ENCODE measurements around the gene SYNRG. TPM values are rescaled to one million over a fixed set of nuclear protein-coding genes. Genes with fewer than 3 reads are reported as not detected.

Gene SYNRG, protein sequence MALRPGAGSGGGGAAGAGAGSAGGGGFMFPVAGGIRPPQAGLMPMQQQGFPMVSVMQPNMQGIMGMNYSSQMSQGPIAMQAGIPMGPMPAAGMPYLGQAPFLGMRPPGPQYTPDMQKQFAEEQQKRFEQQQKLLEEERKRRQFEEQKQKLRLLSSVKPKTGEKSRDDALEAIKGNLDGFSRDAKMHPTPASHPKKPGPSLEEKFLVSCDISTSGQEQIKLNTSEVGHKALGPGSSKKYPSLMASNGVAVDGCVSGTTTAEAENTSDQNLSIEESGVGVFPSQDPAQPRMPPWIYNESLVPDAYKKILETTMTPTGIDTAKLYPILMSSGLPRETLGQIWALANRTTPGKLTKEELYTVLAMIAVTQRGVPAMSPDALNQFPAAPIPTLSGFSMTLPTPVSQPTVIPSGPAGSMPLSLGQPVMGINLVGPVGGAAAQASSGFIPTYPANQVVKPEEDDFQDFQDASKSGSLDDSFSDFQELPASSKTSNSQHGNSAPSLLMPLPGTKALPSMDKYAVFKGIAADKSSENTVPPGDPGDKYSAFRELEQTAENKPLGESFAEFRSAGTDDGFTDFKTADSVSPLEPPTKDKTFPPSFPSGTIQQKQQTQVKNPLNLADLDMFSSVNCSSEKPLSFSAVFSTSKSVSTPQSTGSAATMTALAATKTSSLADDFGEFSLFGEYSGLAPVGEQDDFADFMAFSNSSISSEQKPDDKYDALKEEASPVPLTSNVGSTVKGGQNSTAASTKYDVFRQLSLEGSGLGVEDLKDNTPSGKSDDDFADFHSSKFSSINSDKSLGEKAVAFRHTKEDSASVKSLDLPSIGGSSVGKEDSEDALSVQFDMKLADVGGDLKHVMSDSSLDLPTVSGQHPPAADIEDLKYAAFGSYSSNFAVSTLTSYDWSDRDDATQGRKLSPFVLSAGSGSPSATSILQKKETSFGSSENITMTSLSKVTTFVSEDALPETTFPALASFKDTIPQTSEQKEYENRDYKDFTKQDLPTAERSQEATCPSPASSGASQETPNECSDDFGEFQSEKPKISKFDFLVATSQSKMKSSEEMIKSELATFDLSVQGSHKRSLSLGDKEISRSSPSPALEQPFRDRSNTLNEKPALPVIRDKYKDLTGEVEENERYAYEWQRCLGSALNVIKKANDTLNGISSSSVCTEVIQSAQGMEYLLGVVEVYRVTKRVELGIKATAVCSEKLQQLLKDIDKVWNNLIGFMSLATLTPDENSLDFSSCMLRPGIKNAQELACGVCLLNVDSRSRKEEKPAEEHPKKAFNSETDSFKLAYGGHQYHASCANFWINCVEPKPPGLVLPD (N-terminal part only)
- polyA plus RNA-seq (2012; ENCODE audit: missing spikeins), result 18.5 TPM

DNA sequence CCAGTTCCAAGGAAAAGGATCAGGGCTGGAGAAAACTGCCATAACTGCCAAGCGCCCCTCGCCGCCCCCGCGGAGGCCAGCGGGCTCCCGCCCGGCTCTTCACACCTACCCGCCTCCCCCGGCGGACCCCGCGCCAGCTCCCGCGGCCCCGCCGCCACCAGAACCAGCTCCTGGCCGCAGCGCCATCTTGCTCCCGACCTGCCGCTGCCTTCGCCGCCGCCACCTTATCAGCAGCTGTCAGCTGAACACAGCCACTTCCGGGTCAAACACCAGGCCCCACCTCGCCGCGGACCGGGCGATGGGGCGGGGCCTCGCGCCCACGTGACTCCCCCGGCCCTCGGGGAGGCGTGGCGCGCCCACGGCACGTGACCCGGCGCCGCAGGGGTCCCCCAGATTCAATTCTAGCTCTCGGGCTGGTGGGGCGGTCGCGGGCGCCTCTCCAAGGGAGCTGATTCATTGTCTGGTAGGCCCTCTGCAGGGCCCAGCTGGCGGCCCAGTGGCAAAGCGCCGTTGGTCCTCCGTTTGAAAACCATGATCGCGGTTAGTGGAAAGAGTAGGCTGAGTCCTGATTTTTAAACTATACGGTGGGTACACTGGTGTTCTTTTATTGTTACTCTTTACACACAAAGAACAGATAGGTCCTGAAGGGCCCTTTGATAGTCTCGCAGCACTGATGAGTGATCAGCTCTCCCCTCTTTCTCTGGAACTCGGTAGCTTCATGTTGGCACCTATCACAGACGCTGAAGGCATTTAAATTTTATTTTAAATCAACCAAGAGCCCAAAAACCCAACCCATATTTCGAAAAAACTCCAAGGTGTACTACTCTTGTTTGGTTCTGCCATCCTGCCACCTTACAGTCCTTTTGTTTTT, at the start of gene SYNRG:
Gene SYNRG (minus strand): TSS at position 249 of the 871 bp plus-strand sequence. CDS start 63 bp downstream, at position 186.
- peak; percentile 95 for DNase-seq (ENCODE audit: insufficient read length)
- TF ChIP-seq TAF1 (IDR thresholded peaks at IDR 0.05; ENCODE audit: borderline replicate concordance, low read depth, low read length) (peak; percentile 95), POLR2AphosphoS5 (IDR thresholded peaks at IDR 0.05; ENCODE audit: low read depth, low read length) (peak; percentile 86), POLR2A (IDR thresholded peaks at IDR 0.05; ENCODE audit: low read depth, low read length) (peak; percentile 90)
- no peak for FAIRE-seq

DNA sequence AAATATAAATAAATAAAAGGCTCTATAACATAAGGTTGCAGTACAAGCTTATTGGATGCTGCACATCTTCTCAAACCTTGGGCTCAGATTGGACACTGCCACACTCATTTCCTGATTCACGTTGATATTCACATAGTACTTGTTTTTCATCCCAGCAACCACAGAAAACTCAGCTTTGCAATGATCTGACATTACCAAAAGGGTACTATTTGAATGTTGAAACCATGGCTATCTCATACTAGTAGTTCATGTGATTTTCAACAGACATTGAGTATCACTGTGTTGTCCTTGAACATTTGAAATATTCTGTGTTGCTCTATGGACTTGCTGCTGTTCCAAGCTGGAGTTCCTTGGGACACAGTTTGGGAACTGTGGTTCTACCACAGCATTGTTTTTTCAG, 48.0 kb upstream of the SYNRG start:
- FAIRE-seq, result no peak
- TF ChIP-seq TAF1 (IDR thresholded peaks at IDR 0.05; ENCODE audit: borderline replicate concordance, low read depth, low read length) (no peak), POLR2A (IDR thresholded peaks at IDR 0.05; ENCODE audit: low read depth, low read length) (no peak), POLR2AphosphoS5 (IDR thresholded peaks at IDR 0.05; ENCODE audit: low read depth, low read length) (no peak)

DNA sequence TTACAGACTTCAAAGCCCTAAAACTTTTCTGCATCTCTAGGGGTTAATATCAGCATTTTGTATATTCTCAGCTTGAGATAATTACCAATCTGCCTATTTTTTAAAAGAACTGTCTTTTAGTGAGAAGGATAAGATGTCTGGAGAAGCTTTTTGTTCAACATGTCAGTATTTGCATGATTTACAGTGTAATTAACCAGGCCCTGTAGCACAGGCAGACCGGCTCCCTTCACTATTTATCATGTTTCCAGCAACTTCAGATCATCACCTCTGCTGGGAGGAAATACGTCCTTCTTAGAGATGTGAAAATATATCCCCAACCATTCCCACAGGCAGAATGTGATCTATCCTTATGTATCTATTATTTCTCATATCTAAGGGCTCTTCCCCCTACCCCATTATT, 42.6 kb upstream of the SYNRG start:
- FAIRE-seq (no peak), DNase-seq (ENCODE audit: insufficient read length) (no peak)
- TF ChIP-seq POLR2A (IDR thresholded peaks at IDR 0.05; ENCODE audit: low read depth, low read length) (no peak), TAF1 (IDR thresholded peaks at IDR 0.05; ENCODE audit: borderline replicate concordance, low read depth, low read length) (no peak)

More for the DNA sequence above, 48.0 kb upstream of the SYNRG start:
- DNase-seq (ENCODE audit: insufficient read length), result no peak

DNA sequence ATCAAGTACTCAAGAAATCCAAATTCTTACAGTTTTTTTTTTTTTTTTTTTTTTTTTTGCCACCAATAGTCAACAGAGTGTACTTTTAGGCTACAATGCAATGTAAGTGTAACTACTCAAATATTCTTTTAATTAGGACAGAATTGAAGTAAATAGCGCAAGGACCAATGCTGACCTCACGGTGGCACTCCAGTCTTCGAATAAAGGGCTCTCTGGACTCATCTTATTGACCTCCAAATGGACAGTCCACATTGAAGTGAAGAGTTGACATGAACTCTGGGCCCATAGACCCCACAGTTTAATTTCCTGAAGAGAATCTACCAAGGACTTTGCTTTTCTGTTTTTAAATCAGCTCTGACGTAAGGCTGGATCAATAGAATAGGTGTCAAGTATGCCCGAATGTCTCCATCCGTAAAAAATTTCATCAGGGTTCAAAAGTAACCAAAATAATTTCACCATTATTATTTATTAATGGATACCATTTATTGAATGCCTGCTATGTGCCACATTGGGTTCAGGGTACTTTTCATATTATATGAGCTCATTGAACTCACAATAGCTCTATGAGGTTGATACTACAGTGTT, 41.3 kb upstream of the SYNRG start:
- no peak for DNase-seq (ENCODE audit: insufficient read length)
- no peak for FAIRE-seq
- TF ChIP-seq POLR2A (IDR thresholded peaks at IDR 0.05; ENCODE audit: low read depth, low read length) (no peak), POLR2AphosphoS5 (IDR thresholded peaks at IDR 0.05; ENCODE audit: low read depth, low read length) (no peak), TAF1 (IDR thresholded peaks at IDR 0.05; ENCODE audit: borderline replicate concordance, low read depth, low read length) (no peak)

DNA sequence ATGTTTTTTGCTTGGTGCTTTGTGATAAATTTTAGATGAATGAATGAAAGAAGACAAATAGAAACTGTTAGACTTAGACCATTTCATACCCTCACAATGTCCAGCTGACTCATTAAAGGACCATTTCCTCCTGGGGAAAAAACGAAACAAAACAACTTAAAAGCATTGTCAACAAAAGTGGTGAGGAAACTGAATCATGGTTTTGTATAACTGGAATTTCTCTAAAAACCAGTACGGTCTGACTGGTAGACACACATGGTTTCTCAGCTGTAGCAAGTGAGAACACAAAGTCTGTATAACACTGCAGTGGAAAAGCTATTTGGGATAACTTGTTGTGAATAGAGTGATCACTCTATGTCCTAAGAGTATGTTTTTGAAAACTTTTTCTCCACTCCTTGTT, 39.3 kb upstream of the SYNRG start:
- no peak for DNase-seq (ENCODE audit: insufficient read length)

DNA sequence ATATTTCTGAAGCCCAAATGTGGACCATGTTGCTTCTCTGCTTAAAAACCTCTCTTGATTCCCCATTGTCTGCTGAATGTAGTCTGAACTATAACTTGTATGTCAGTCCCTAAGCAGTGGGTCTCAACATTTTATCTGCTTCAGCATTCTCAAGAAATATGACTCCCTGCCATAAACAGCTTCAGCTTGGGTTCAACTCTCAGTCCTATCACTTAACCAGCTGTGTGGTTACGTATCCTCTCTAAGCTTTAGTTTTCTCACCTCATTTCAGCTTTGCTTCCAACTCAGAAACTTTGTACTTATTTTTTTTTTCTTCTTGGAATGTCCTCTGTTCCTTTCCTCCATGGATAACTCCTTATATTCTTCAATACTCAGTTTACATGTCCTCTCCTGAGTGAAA, 38.6 kb upstream of the SYNRG start:
- TF ChIP-seq TAF1 (IDR thresholded peaks at IDR 0.05; ENCODE audit: borderline replicate concordance, low read depth, low read length), result no peak
- no peak for TF ChIP-seq POLR2AphosphoS5 (IDR thresholded peaks at IDR 0.05; ENCODE audit: low read depth, low read length)
- TF ChIP-seq POLR2A (IDR thresholded peaks at IDR 0.05; ENCODE audit: low read depth, low read length), result no peak

More for the DNA sequence above, 39.3 kb upstream of the SYNRG start:
- no peak for FAIRE-seq
- TF ChIP-seq POLR2A (IDR thresholded peaks at IDR 0.05; ENCODE audit: low read depth, low read length), result no peak
- no peak for TF ChIP-seq POLR2AphosphoS5 (IDR thresholded peaks at IDR 0.05; ENCODE audit: low read depth, low read length)

DNA sequence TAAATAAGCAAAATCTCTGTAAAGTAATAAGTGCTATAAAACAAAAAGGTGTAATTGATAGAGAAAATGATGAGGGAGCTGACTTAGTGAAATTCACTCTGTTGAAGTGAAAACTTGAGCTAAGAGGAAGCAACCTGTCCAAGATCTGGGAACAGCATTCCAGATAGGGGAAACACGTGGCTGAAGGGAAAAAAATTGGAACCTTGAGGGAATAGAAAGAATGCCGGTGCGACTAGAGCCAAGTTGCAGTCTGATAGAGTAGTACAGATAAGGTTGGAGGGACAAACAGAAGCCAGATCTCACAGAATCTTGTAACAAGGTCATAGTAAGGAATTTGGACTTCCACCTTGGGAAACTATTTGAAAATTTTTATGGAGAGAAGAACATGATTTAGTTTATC, 34.7 kb upstream of the SYNRG start:
- TF ChIP-seq POLR2AphosphoS5 (IDR thresholded peaks at IDR 0.05; ENCODE audit: low read depth, low read length) (no peak), TAF1 (IDR thresholded peaks at IDR 0.05; ENCODE audit: borderline replicate concordance, low read depth, low read length) (no peak), POLR2A (IDR thresholded peaks at IDR 0.05; ENCODE audit: low read depth, low read length) (no peak)
- no peak for FAIRE-seq
- DNase-seq (ENCODE audit: insufficient read length), result no peak

More for the DNA sequence above, 38.6 kb upstream of the SYNRG start:
- DNase-seq (ENCODE audit: insufficient read length) (no peak), FAIRE-seq (no peak)

DNA sequence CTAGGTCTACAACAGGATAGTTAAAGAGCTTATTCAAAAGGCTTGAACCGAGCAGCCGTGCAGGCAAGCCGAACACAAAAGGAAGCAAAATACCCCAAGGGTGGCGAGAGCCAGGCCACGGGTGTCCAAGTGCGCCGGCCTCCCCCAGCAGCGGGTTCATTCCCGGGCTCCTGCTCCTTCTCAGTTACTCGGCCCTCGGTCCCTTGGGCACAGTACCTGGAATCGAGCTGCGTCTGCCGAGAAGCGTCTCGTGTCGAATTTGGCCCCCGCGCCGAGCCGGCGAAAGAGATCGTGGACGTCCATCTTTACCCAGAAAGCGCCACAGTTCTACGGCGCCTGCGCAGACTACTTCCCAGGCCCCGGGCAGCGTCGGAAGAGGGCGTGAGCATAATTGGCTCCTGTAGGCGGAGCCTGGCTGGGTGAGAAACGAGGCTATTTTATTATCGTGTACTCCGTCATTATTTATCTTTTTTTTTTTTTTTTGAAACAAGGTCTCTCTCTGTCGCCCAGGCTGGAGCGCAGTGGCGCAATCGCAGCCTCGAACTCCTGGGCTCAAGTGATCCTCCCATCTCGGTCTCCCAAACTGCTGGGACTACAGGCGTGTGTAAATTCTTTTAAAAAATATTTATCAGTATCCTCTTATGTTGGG, 34.0 kb upstream of the SYNRG start, which contains the start of gene DDX52:
Gene DDX52 (minus strand): TSS at position 329 of the 649 bp plus-strand sequence. CDS start 26 bp downstream, at position 303.
- FAIRE-seq, result no peak
- peak; percentile 79 for TF ChIP-seq POLR2A (IDR thresholded peaks at IDR 0.05; ENCODE audit: low read depth, low read length)
- TF ChIP-seq TAF1 (IDR thresholded peaks at IDR 0.05; ENCODE audit: borderline replicate concordance, low read depth, low read length), result 0 out of 2 replicates have a peak, but pooled peaks have one; percentile 45
- peak; percentile 80 for TF ChIP-seq POLR2AphosphoS5 (IDR thresholded peaks at IDR 0.05; ENCODE audit: low read depth, low read length)
- peak; percentile 77 for DNase-seq (ENCODE audit: insufficient read length)

DNA sequence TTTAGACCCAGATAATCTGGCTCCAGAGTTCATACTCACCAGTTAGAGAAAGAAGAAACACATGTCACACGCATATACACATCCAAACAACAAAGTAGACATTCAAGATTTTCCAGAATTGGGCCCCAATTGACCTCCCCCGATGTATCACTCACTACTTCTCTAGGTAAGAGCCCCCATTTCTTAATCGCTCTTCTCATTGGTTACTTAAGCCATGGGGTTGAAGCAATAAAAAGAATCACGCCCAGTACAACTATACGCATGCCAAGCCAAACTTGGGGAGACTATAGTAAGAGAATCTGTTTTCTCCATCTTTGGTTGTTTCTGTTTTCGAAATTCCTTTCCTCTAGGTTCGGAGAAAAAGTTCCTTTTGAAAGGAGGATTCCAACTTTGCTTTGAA, 33.5 kb upstream of the SYNRG start:
- no peak for DNase-seq (ENCODE audit: insufficient read length)
- TF ChIP-seq POLR2A (IDR thresholded peaks at IDR 0.05; ENCODE audit: low read depth, low read length) (no peak), TAF1 (IDR thresholded peaks at IDR 0.05; ENCODE audit: borderline replicate concordance, low read depth, low read length) (no peak), POLR2AphosphoS5 (IDR thresholded peaks at IDR 0.05; ENCODE audit: low read depth, low read length) (no peak)
- no peak for FAIRE-seq
